HG03095 (cell line): ENCODE measurements around the gene ESYT2.
"Not testable (repeated sequence)": the region's sequence is repeated elsewhere in the genome, so short reads cannot be mapped to it uniquely, and the experiment has no call there.

Source experiments
- ATAC-seq: cut with Tn5 transposase; IDR thresholded peaks from one replicate; pipeline ENCODE4 v1.9.1; 2021; ENCODE audit warnings: moderate library complexity; ENCODE audit not compliant: unreplicated experiment

Gene ESYT2

DNA sequence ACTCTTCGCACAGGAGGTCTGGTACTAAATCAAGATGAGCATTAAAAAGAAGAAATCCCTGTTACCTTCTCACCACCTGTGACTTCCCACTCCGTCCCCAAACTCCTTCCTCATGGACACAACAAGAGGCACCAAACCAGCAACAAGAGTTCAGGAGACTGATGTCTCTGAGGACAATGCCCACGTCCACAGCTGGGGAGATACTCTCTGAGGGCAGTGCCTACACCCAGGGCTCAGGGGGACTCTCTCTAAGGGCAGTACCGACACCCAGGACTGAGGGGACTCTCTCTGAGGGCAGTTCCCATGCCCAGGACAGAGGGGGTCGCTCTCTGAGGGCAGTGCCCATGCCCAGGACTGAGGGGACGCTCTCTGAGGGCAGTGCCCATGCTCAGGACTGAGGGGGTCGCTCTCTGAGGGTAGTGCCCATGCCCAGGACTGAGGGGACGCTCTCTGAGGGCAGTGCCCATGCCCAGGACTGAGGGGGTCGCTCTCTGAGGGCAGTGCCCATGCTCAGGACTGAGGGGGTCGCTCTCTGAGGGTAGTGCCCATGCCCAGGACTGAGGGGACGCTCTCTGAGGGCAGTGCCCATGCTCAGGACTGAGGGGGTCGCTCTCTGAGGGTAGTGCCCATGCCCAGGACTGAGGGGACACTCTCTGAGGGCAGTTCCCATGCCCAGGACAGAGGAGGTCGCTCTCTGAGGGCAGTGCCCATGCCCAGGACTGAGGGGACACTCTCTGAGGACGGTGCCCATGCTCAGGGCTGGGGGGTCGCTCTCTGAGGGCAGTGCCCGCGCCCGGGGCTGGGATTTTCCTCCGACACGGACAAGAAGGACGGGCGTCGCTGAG, 125.4 kb downstream of the ESYT2 start:
- ATAC-seq: not testable (repeated sequence)

DNA sequence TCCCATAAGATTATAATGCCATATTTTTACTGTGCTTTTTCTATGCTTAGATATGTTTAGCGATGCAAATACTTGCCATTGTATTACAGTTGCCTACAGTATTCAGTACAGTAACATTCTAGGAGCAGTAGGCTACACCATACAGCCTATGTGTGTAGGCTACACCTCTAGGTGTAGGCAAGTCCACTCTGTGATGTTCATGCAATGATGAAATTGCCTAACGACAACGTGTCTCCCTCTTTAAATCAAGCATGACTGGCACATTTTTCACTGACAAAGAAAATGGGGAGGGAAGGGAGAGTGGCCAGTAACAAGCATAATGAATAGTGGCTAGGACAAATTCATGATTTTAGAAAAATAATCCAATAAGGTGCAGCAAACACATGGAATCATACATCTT, 126.4 kb downstream of the ESYT2 start:
- ATAC-seq: no peak

DNA sequence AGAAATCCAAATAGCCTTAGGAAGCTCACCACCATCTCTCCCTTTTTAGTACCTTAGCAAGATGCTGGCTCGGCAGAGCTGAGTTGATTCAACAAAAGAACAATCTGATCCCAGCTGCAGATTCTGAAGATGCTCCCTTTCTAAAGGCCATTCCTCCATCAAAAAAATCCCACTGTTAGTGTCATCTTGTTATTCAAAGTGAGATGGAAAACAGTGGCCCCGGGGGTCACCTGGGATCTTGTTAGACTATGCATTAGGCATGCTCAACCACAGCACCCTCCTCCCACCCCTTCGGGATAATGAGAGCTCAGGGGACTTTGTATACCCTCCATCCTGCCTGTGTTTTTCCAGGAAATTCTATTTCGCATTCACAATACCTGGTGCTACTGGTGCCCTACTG, 127.1 kb downstream of the ESYT2 start:
- no peak for ATAC-seq

DNA sequence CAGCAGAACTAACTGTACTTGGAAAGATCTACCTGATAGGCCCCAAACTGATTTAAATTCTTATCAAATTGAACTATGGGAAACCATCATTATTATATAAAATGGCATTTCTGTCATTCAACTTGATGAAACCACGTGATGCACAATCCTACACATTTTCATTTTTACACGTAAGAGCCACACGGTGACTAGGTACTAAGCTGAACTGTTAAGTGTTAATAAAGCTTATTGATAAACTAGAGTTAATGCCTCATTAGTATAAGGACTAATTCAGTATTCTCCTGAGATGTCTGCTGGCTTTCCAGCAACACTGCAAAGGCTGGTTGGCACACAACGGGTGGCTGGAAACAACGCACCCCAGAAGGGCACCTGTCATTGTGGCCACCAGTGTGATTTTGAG, 129.3 kb downstream of the ESYT2 start:
- ATAC-seq: no peak

- ATAC-seq: no peak
Observed at GRCh38 chr7:158699341-158699740, 130.0 kb downstream of the ESYT2 start.

DNA sequence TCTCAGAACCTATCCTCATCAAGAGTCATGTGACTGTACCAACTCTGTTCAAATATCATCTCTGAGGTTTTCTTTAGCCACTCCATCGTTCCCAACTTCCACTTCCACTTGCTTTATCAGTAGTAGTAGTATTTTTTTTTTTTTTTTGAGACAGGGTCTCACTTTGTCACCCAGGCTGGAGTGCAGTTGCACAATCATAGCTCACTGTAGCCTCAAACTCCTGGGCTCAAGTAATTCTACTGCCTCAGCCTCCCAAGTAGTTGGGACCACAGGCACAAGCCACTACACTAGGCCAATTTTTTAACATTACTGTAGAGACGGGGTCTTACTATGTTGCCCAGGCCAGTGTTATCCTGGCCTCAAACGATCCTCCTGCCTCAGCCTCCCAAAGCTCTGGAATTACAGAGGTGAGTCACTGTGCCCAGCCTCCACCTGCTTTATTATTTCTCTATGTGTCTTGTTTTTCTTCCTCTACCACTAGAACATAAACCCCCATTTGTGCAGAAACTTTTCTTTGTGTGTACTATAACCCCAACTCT, 130.6 kb downstream of the ESYT2 start:
- no peak for ATAC-seq

DNA sequence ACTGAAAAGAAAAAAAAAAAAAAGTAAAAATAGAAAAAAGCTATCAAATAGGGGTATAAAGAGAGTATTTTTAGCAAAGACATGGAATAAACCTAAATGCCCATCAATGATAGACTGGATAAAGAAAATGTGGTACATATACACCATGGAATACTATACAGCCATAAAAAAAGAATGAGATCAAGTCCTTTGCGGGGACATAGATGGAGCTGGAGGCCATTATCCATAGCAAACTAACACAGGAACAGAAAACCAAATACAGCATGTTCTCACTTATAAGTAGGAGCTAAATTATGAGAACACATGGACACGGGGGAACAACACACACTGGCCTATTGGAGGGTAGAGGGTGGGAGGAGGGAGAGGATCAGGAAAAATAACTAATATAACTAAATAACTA, 131.7 kb downstream of the ESYT2 start:
- ATAC-seq: not testable (repeated sequence)

DNA sequence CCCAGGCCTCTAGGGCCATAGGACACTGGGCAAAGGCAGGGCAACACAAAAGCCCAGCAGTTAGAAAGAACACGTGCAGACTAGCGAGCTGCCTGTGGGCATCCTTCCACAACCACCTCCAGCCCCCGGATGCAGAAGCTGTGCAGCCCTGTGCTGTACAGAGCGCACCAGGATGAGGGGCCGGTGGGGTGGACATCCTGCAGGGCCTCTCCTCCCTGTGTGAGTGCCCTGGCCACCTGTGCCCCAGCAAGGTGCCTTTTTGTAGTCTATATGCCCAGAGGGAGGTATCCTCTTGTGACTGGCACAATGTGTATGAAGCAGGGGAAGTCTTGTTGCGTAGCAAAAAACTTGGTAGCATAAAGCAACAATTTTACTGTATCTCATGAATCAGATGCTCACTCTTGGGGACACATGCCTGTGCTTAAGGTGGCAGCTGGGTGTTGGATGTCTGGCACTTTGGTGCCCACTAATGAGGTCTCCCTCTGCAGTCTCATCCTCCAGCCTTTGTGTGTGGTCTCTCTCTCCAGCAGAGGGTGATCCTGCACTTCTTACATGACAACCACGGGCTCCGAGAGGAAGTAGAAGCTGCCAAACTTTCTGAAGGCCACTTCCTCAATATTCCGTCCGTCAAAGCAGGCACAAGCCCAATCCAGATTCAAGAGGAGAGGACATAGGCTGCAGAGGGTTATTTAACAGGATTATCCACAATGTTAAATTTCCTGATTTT, 133.4 kb downstream of the ESYT2 start:
- ATAC-seq: peak; percentile 62

DNA sequence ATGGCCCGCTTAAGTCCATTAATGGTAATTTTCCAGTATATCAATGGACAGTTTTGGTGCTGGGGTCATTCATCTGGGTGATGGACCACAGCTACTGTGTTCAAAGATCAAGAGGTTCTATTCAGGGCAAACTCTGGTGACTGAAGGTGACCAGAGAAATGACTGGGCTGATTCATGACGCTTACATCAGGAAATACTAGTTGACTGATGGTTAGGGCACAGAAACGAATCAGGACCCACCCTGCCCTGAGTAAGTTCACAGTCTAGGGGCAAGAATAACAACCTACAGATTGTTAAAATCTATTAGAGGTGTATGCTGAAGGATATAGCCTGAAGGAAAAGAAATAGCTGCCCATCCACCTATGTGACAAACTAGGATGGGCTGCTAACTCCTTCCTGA, 134.3 kb downstream of the ESYT2 start:
- ATAC-seq: no peak

DNA sequence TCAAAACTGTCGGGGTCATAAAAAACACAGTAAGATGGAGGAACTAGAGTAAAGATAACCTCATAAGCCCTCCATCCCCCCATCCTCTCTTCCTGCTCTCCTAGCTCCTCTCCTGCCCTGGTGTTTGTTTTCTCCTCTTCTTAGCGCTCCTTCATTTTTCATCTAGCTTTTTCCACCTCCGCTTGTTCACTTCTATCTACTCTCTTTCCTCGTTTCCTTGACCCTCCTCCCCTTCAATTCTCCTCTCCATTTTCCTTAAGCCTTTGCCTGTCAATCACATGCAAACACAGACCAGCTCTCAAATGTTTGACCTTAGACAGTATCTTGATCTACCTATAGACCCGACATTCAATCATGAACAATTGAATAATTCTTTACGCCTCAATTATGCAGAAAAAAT, 134.7 kb downstream of the ESYT2 start:
- no peak for ATAC-seq

- no peak for ATAC-seq
Observed at GRCh38 chr7:158689488-158689887, 139.8 kb downstream of the ESYT2 start.

- no peak for ATAC-seq
Observed at GRCh38 chr7:158687406-158687805, 141.9 kb downstream of the ESYT2 start.

DNA sequence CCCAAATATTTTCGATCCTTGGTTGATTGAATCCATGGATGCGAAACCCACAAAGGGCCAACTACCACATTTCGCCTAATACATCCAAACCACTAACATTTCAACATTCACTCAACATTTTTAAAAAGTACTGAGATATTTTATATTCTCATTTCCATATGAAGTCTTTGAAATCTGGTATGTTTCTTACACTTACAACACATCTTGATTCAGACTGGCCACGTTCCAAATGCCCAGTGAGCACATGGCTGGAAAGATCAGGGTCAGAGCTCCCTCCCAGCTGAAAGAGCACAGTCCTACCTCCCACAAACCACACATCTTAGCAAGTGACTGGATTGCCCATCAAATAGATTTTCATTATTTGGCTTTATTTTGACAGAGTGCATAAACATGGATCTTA, 143.6 kb downstream of the ESYT2 start:
- no peak for ATAC-seq

- ATAC-seq: no peak
Observed at GRCh38 chr7:158684329-158684728, 145.0 kb downstream of the ESYT2 start.

DNA sequence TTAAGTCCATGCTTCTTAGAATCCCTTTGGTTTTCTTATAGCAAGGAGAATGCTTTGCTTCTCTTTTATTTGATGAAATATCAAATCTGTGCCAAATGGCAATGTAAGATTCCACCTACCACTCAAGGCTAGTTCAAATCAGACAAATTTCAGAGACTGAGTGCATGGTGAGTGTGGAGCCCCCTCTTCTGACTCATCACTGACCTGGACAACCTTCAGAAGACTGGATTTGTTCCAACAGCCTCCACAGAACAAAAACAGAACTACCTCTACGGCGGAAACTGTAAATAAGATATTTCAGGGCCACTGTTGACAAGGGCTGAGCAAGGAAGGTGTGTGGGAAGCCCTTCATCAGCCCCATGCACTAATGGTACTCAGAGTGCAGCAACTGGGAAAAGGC, 145.8 kb downstream of the ESYT2 start:
- no peak for ATAC-seq

DNA sequence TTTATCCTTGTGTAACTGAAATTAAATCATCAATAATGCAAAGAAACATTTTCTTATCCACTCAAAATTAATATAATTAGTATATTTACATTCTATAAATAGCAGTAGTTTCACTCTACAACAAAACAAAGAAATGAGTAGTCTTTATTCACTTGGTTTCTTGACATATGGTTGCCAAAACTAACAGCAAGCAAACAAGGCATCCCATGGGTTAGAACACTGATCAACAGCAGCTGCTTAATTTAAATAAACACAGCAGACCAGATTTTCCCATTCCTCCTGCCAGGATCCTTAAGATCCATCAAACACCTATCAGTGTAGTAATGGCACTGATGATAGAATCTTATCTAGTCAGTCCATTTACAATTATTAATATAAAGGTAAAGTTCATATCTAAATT, 146.9 kb downstream of the ESYT2 start:
- ATAC-seq: no peak
